Keratinocyte (primary cell): Measurements from ENCODE around the gene DHX15. TPM values are rescaled to one million over a fixed set of nuclear protein-coding genes. Genes with fewer than 3 reads are reported as not detected.
A peak's percentile ranks its signal among the peaks of the same experiment; 100 is the strongest.

Source experiments
- DNase-seq: peaks from one replicate; pipeline ENCODE4 v3.0.0-alpha.2; 2011; ENCODE audit warnings: low read depth, missing footprints, low spot score
- FAIRE-seq: peaks from 2 replicates; lab custom pipeline; 2011; peaks lifted over from hg19 to GRCh38; lab: Jason Lieb, UNC
- H2AFZ ChIP-seq: 2 replicates; pipeline ENCODE4 v1.6.0; 2012; ENCODE audit warnings: low read length, control low read depth, inconsistent platforms; ENCODE audit not compliant: control insufficient read depth
- H3K27ac ChIP-seq: 2 replicates; pipeline ENCODE4 v1.5.1; 2011; ENCODE audit warnings: low read length; ENCODE audit not compliant: control insufficient read depth, insufficient read depth
- H3K27me3 ChIP-seq: 3 replicates; pipeline ENCODE4 v1.6.0; 2011; ENCODE audit warnings: low read length; ENCODE audit not compliant: control insufficient read depth, insufficient read depth; ENCODE audit errors: extremely low read depth
- H3K36me3 ChIP-seq, 2 experiments: 2 replicates in 1 of 2; 3 replicates in 1 of 2; pipeline ENCODE4 v1.5.1; 2011; ENCODE audit warnings: low read length in 2 of 2, mild to moderate bottlenecking in 1 of 2; ENCODE audit not compliant: control insufficient read depth in 2 of 2, insufficient read depth in 2 of 2; ENCODE audit errors: extremely low read depth in 1 of 2
- H3K4me1 ChIP-seq: 3 replicates; pipeline ENCODE4 v1.5.1; 2011; ENCODE audit warnings: low read length; ENCODE audit not compliant: control insufficient read depth, insufficient read depth; ENCODE audit errors: extremely low read depth
- H3K4me2 ChIP-seq: 3 replicates; pipeline ENCODE4 v1.6.0; 2011; ENCODE audit warnings: low read depth, low read length; ENCODE audit not compliant: control insufficient read depth, insufficient read depth; ENCODE audit errors: extremely low read depth
- H3K4me3 ChIP-seq, 3 experiments: fragments of 200-600 bp in 1 of 3; sonication (generic) in 1 of 3; 2 replicates in 2 of 3; 3 replicates in 1 of 3; pipeline ENCODE4 v1.5.1; 2011 to 2016; ENCODE audit warnings: low read length in 3 of 3, mild to moderate bottlenecking in 3 of 3, control low read depth in 2 of 3, inconsistent platforms in 1 of 3, low read depth in 1 of 3, mixed read lengths in 1 of 3, mixed run types in 1 of 3, moderate library complexity in 1 of 3; ENCODE audit not compliant: control insufficient read depth in 2 of 3, insufficient read depth in 2 of 3; ENCODE audit errors: extremely low read depth in 1 of 3
- H3K79me2 ChIP-seq: 2 replicates; pipeline ENCODE4 v1.6.0; 2012; ENCODE audit warnings: low read length; ENCODE audit not compliant: control insufficient read depth, insufficient read depth
- H3K9ac ChIP-seq: 3 replicates; pipeline ENCODE4 v1.6.0; 2011; ENCODE audit warnings: low read length; ENCODE audit not compliant: control insufficient read depth, insufficient read depth; ENCODE audit errors: extremely low read depth
- H3K9me1 ChIP-seq: 3 replicates; pipeline ENCODE4 v1.6.0; 2011; ENCODE audit warnings: low read length; ENCODE audit not compliant: control insufficient read depth, insufficient read depth; ENCODE audit errors: extremely low read depth
- H3K9me3 ChIP-seq: 2 replicates; pipeline ENCODE4 v1.5.1; 2012; ENCODE audit warnings: low read depth, low read length; ENCODE audit not compliant: control insufficient read depth
- H4K20me1 ChIP-seq: 3 replicates; pipeline ENCODE4 v1.6.0; 2011; ENCODE audit warnings: low read length; ENCODE audit not compliant: control insufficient read depth, insufficient read depth; ENCODE audit errors: extremely low read depth
- EZH2 ChIP-seq: IDR thresholded peaks from one replicate; pipeline ENCODE4 v1.6.1; 2012; ENCODE audit warnings: inconsistent platforms, mild to moderate bottlenecking, low read length, moderate library complexity
- dilution Hi-C: fragments of 300-500 bp; cut with MboI; formaldehyde crosslinking; loops from one replicate; pipeline ENCODE4 v1.7.0; 2020; ENCODE audit warnings: low sequenced_read_pairs; ENCODE audit not compliant: extremely low pct_ligation_motif_present
- polyA plus RNA-seq, 5 experiments: library from polyadenylated mRNA; depleted of rRNA in 3 of 5; stranded (reverse) in 3 of 5; stranded (forward) in 1 of 5; unstranded in 1 of 5; fragments of >200 nt; gene quantifications; 1 replicate in 1 of 5; 2 replicates in 3 of 5; 3 replicates in 1 of 5; pipeline versions ENCODE4 v1.2.1 to v1.2.3, GENCODE V29; 2011 to 2012; ENCODE audit warnings: missing spikeins in 2 of 5, low read depth in 1 of 5, low replicate concordance in 1 of 5
- TF ChIP-seq, protein P1 (sequence below), 3 experiments: IDR thresholded peaks in 1 of 3; conservative IDR thresholded peaks in 1 of 3; optimal IDR thresholded peaks in 1 of 3; 2 replicates in 2 of 3; 3 replicates in 1 of 3; pipeline versions ENCODE3 to v1.5.1; 2011; ENCODE audit warnings: low read length in 3 of 3, mild to moderate bottlenecking in 3 of 3, moderate library complexity in 2 of 3, control low read depth in 1 of 3, inconsistent platforms in 1 of 3; ENCODE audit not compliant: insufficient read depth in 2 of 3; ENCODE audit errors: extremely low read depth in 1 of 3

Gene DHX15
- polyA plus RNA-seq, 1 donor (not counting 4 experiments of a cell fraction or from before 2014, with no cell fraction given), result 206 TPM

DNA sequence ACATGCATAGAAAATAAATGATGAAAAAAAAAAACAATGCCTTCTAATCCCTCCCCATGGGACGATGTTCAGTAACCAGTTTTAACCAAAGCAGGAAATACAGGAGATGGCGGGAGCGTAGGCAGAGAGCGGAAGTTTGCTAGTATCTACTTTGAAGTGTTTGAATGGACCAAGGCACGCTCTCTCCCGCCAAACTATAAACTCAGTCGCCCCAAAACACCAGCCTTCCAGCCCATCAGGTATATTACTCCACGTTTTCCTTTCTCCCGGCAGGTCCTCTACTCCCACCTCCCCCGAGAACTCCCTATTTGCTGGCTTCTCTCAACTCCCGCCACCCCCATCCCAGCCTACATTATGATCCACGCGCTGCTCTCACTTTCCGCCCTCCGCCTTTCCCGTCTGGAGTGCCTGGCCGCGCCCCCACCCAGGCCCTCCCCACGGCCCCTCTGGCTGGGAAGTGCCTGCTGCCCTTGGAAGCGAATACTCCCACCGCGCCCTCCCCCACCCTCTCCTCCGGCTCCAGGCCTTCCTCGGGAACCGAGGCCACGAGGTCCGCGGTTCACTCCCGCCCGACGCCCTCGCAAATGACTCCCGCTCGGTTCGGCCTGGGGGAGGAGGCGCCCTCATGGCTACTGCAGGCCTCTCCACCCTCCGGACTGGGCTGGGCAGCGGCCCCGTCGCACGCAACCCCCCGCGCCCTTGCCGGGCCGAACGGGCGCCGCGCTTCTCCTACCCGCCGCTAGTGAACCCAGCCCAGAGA, 723 bp downstream of the DHX15 start:
- no peak for TF ChIP-seq EZH2
- TF ChIP-seq, protein P1, sequence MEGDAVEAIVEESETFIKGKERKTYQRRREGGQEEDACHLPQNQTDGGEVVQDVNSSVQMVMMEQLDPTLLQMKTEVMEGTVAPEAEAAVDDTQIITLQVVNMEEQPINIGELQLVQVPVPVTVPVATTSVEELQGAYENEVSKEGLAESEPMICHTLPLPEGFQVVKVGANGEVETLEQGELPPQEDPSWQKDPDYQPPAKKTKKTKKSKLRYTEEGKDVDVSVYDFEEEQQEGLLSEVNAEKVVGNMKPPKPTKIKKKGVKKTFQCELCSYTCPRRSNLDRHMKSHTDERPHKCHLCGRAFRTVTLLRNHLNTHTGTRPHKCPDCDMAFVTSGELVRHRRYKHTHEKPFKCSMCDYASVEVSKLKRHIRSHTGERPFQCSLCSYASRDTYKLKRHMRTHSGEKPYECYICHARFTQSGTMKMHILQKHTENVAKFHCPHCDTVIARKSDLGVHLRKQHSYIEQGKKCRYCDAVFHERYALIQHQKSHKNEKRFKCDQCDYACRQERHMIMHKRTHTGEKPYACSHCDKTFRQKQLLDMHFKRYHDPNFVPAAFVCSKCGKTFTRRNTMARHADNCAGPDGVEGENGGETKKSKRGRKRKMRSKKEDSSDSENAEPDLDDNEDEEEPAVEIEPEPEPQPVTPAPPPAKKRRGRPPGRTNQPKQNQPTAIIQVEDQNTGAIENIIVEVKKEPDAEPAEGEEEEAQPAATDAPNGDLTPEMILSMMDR (optimal IDR thresholded peaks at IDR 0.05 in 1 of 3, IDR thresholded peaks at IDR 0.05 in 1 of 3, conservative IDR thresholded peaks at IDR 0.05 in 1 of 3; ENCODE audit: extremely low read depth in 1 of 3, insufficient read depth in 2 of 3, low read length in 3 of 3), result no peak
- H2AFZ ChIP-seq, result no peak overlapping the region
- H3K79me2 ChIP-seq, result peaks cover 57% of the 10 kb centered on the region
- H3K27me3 ChIP-seq, result no peaks in the 10 kb centered on the region
- FAIRE-seq, result no peak
- peaks cover 33% of the 10 kb centered on the region for H4K20me1 ChIP-seq
- dilution Hi-C loops, result no loop called here
- H3K9me1 ChIP-seq, result no peaks in the 10 kb centered on the region
- peaks cover 1 to 8% of the 10 kb centered on the region in 2 experiments for H3K36me3 ChIP-seq
- DNase-seq, result no peak
- peak overlapping the region; percentile 95 for H3K27ac ChIP-seq
- peak overlapping the region; percentile 85 to 100 (median 94) for H3K4me3 ChIP-seq
- peaks cover 20% of the 10 kb centered on the region for H3K4me1 ChIP-seq
- peak overlapping the region; percentile 98 for H3K9ac ChIP-seq
- peak overlapping the region; percentile 91 for H3K4me2 ChIP-seq
- no peaks in the 10 kb centered on the region for H3K9me3 ChIP-seq

DNA sequence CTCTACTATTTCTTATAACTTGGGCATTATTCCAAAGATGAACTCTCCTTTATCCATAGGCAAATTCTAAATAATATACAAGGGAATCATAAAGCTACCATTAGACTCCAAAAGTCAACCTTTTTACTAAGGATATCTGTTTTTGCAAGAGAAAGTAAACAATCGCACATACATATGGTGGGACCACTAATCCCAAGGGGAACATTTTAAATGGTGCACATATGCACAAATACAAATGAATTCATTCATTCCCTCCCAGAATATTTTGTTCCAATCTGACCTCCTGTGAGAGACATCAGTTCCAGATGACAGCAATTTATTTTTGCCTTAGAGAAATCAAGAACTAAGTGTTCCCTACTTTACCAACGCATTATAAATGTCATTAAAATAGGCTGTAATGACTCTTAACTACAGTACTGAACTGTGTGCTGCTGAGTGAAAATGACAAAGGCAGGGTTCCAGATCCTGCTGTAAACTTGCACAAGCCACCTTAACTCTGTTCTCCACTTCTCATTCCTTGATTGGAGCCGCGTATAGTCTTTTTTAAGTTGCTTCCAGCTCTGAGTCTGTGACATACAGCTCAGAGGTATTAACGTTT, 2.0 kb downstream of the DHX15 start:
- Histone ChIP-seq H3K4me3 (peak overlapping the region; percentile 85 to 100 (median 94)), H3K9ac (peak overlapping the region; percentile 98), H3K4me2 (peak overlapping the region; percentile 91), H3K9me3 (no peaks in the 10 kb centered on the region), H3K27ac (peak overlapping the region; percentile 4), H4K20me1 (peaks cover 41% of the 10 kb centered on the region), H3K79me2 (peaks cover 70% of the 10 kb centered on the region), H3K9me1 (no peaks in the 10 kb centered on the region), H3K36me3 (peaks cover 1 to 18% of the 10 kb centered on the region in 2 experiments), H2AFZ (no peak overlapping the region), H3K27me3 (no peaks in the 10 kb centered on the region), H3K4me1 (peaks cover 20% of the 10 kb centered on the region)
- no peak for DNase-seq
- TF ChIP-seq, protein P1 (optimal IDR thresholded peaks at IDR 0.05 in 1 of 3, IDR thresholded peaks at IDR 0.05 in 1 of 3, conservative IDR thresholded peaks at IDR 0.05 in 1 of 3; ENCODE audit: extremely low read depth in 1 of 3, insufficient read depth in 2 of 3, low read length in 3 of 3), result no peak
- no peak for TF ChIP-seq EZH2
- FAIRE-seq, result no peak
- dilution Hi-C loops, result no loop called here
